ENCODE results near the gene SLITRK1.

The SLITRK1 gene

GRCh38 chr13:83865161-83866137 is 16.8 kb downstream of the SLITRK1 start:
- TF ChIP-seq, protein P1, sequence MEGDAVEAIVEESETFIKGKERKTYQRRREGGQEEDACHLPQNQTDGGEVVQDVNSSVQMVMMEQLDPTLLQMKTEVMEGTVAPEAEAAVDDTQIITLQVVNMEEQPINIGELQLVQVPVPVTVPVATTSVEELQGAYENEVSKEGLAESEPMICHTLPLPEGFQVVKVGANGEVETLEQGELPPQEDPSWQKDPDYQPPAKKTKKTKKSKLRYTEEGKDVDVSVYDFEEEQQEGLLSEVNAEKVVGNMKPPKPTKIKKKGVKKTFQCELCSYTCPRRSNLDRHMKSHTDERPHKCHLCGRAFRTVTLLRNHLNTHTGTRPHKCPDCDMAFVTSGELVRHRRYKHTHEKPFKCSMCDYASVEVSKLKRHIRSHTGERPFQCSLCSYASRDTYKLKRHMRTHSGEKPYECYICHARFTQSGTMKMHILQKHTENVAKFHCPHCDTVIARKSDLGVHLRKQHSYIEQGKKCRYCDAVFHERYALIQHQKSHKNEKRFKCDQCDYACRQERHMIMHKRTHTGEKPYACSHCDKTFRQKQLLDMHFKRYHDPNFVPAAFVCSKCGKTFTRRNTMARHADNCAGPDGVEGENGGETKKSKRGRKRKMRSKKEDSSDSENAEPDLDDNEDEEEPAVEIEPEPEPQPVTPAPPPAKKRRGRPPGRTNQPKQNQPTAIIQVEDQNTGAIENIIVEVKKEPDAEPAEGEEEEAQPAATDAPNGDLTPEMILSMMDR (IDR thresholded peaks at IDR 0.05; ENCODE audit: extremely low read depth, missing control alignments): no peak

GRCh38 chr13:83853771-83854170 is 28.5 kb downstream of the SLITRK1 start:
- TF ChIP-seq, protein P1 (IDR thresholded peaks at IDR 0.05; ENCODE audit: extremely low read depth, missing control alignments): no peak

More at GRCh38 chr13:83865161-83866137, 16.8 kb downstream of the SLITRK1 start:
- DNase-seq (ENCODE audit: low spot score): no peak

DNA sequence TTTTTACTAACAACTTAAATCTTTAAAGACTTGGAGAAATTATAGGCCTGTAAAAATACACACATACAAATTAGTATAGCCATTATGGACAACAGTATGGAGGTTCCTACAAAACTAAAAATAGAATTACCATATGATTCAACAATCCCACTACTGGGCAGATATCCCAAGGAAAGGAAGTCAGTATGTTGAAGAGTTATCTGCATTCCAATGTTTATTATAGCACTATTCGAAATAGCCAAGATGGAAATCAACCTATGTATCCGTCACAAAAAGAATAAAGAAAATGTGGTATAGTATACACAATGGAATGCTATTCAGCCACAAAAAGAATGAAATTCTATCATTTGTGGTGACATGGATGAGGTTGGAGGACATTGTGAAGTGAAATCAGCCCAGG is 37.2 kb downstream of the SLITRK1 start:
- TF ChIP-seq, protein P1 (IDR thresholded peaks at IDR 0.05; ENCODE audit: extremely low read depth, missing control alignments): no peak
- no peak for DNase-seq (ENCODE audit: low spot score)

More at GRCh38 chr13:83853771-83854170, 28.5 kb downstream of the SLITRK1 start:
- DNase-seq (ENCODE audit: low spot score): no peak

DNA sequence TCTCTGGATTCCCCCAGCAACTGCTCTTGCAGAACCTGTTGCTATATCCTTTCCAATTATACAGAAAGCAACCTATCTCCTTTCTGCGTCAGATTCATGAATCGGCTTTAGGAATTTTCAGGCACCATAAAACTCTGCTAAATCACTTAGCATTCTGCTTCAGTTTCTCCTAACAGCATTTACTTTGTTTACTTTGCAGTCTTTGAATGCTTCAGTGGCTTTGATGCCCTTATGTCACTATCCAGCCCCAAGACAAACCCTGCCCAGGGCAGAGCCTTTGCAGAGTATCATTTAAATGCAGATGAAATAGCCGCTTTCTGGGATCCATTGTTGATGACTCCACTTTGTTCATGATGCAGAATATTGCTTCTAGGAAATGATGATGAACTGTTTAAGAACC is 43.1 kb downstream of the SLITRK1 start:
- TF ChIP-seq, protein P1 (IDR thresholded peaks at IDR 0.05; ENCODE audit: extremely low read depth, missing control alignments): no peak
- DNase-seq (ENCODE audit: low spot score): no peak

DNA sequence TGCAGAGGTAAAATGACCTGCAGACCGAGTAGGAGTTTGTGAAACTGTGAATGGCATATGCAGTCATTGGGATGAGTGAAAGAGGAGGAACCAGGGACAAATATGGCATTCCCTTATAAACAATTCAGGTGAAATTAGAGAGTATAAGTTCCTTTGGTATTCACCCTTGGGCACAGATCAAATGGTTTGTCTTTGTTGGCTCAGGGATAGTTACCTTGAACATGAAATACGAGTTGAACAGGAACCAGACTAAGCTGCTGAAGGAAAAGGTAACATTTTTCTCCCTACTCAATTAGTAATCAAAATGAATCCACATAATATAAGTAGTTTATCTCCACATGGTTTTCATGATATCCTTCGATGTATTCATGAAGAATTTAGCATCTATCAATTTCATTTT is 50.5 kb downstream of the SLITRK1 start:
- TF ChIP-seq, protein P1 (IDR thresholded peaks at IDR 0.05; ENCODE audit: extremely low read depth, missing control alignments): no peak
- no peak for DNase-seq (ENCODE audit: low spot score)

DNA sequence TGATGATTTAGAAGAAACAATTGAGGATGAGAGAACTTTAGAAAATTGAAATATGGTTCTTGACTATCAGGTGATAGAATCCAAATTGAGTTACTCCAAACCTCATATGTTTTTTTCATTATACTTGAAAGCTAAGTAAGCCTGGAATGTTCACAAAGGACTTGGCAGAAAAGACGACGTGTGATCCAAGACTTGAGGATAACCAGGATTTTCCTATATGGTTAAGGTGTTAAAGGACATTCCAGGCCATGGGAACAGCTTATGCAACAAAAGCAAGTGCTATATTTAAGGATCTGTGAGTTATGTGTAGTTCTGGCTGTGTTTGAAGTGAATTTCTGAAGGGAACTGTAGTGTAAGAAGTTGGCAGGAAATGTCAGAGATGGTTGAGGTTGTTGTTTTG is 52.5 kb downstream of the SLITRK1 start:
- TF ChIP-seq, protein P1 (IDR thresholded peaks at IDR 0.05; ENCODE audit: extremely low read depth, missing control alignments): no peak
- DNase-seq (ENCODE audit: low spot score): no peak

GRCh38 chr13:83827338-83827737 is 54.9 kb downstream of the SLITRK1 start:
- TF ChIP-seq, protein P1 (IDR thresholded peaks at IDR 0.05; ENCODE audit: extremely low read depth, missing control alignments): no peak

More at GRCh38 chr13:83827338-83827737, 54.9 kb downstream of the SLITRK1 start:
- no peak for DNase-seq (ENCODE audit: low spot score)

All from GM20000 (cell line).